Coronary artery (tissue), 2 donors: Measurements from ENCODE around the gene SASH1.

Experiments
- DNase-seq: peaks from one replicate; pipeline ENCODE4 v3.0.0-alpha.2; 2017; ENCODE audit warnings: low spot score
- H3K27ac ChIP-seq, 2 donors: fragments of 200-600 bp; sonication (generic); one replicate each; pipeline ENCODE4 v1.5.1; 2016 to 2019
- H3K4me3 ChIP-seq: fragments of 200-600 bp; sonication (generic); 2 replicates; pipeline ENCODE4 v1.5.1; 2016; ENCODE audit warnings: mild to moderate bottlenecking, moderate library complexity
- TF ChIP-seq, protein P1 (sequence below): fragments of 200-600 bp; sonication (generic); IDR thresholded peaks from one replicate; pipeline ENCODE4 v1.5.1; 2019; ENCODE audit warnings: antibody characterized with exemption

Gene SASH1

DNA sequence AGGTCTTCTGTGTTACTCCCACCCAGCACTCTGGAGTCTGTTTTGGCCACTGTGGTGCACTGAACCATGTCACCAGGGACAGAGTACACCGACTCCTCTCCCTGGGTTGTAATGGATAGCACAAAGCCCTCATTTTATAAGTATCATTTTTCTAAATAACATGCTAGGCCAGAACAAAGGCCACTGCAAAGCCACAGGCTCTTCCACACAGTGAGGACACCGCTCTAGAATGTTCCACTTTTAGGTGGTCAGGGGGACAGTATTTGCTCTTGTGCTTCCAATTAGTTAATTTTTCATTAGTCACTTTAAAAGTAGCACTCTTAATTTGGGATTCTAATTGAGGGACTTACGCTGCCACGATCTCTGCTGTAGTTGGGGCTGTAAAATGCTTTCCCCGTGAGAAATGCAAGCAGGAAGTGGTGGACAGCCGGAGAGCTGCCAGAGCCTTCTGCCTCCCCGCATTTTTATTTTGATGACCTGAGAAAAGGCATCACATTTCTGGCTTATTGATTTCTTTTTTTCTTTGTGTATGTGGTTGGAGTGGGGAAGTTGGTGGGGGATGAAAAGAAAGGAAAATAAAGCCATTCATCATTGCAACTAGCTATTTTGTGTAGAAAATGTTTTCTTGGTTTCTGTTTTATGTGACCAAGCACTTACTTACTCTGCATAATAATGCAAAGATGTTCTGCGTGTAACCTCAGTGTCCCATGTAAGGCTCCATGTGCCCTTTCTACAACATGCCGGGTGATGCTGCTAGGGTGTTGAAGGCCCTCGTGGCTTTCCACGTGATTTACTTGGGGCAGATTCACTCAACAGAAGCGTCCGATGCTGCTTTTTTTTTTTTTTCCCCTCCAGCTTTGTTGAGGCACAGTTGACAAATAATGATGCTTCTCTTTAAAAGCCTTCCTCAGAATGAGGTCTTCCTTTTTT lies 195.9 kb downstream of the SASH1 start:
- TF ChIP-seq, protein P1, sequence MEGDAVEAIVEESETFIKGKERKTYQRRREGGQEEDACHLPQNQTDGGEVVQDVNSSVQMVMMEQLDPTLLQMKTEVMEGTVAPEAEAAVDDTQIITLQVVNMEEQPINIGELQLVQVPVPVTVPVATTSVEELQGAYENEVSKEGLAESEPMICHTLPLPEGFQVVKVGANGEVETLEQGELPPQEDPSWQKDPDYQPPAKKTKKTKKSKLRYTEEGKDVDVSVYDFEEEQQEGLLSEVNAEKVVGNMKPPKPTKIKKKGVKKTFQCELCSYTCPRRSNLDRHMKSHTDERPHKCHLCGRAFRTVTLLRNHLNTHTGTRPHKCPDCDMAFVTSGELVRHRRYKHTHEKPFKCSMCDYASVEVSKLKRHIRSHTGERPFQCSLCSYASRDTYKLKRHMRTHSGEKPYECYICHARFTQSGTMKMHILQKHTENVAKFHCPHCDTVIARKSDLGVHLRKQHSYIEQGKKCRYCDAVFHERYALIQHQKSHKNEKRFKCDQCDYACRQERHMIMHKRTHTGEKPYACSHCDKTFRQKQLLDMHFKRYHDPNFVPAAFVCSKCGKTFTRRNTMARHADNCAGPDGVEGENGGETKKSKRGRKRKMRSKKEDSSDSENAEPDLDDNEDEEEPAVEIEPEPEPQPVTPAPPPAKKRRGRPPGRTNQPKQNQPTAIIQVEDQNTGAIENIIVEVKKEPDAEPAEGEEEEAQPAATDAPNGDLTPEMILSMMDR, result no peak
- peak overlapping the region; percentile 23 for H3K4me3 ChIP-seq
- peak; percentile 38 for DNase-seq
- H3K27ac ChIP-seq, result peak overlapping the region in 1 of 2 donors; percentile 61

DNA sequence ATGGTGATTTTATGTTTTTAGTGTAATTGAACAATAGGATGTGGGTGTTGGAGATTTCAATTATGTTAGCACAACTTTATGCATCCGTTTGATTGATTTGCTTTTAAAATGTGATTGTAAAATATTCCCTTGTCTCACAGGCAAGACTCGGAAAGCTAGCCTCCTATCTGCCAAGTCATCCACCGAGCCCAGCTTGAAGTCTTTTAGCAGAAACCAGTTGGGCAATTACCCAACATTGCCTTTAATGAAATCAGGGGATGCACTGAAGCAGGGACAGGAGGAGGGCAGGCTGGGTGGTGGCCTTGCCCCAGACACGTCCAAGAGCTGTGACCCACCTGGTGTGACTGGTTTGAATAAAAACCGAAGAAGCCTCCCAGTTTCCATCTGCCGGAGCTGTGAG lies 200.9 kb downstream of the SASH1 start:
- H3K4me3 ChIP-seq, result no peak overlapping the region
- no peak overlapping the region for H3K27ac ChIP-seq
- TF ChIP-seq, protein P1, result no peak
- no peak for DNase-seq

DNA sequence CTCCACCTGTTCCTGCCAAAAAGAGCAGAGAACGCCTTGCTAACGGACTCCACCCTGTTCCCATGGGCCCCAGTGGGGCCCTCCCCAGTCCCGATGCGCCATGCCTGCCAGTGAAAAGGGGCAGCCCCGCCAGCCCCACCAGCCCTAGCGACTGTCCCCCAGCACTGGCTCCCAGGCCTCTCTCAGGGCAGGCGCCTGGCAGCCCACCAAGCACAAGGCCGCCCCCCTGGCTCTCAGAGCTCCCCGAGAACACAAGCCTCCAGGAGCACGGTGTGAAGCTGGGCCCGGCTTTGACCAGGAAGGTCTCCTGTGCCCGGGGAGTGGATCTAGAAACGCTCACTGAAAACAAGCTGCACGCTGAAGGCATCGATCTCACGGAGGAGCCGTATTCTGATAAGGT lies 201.8 kb downstream of the SASH1 start:
- Histone ChIP-seq H3K4me3 (no peak overlapping the region), H3K27ac (no peak overlapping the region)
- TF ChIP-seq, protein P1, result no peak
- no peak for DNase-seq

DNA sequence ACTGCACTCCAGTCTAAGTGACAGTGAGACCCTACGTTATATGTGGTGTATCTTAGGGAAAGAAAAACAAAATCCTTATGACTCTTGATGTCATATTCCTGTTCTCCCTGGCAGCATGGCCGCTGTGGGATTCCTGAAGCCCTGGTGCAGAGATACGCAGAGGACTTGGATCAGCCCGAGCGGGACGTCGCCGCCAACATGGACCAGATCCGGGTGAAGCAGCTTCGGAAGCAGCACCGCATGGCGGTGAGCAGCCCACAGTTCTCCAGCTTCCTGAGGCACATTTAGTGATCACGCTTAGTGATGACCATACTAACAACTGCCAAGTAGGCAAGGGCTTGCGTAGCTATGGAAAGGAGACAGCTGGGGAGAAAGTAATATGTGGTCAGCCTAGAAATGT lies 203.3 kb downstream of the SASH1 start:
- TF ChIP-seq, protein P1, result no peak
- no peak overlapping the region for H3K4me3 ChIP-seq
- H3K27ac ChIP-seq, result no peak overlapping the region
- DNase-seq, result no peak

DNA sequence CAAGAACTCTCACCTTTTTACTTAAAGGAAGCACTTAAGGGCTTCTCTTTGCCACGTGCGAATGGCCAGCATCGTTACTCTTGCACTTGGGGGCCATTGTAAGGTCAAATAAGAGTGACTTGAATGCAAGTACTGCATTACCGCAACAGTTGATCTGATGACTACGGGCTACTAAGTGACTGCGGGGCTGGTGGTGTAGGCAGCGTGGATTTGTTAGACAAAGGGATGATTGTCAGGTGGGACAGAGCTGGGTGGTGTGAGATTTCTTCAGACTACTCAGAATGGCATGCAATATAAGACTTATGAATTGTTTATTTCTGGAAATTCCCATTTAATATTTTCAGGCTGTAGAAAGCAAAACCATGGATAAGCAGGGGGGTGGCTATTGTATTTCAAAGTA lies 204.5 kb downstream of the SASH1 start:
- no peak overlapping the region for H3K4me3 ChIP-seq
- no peak overlapping the region for H3K27ac ChIP-seq
- TF ChIP-seq, protein P1, result no peak
- peak; percentile 54 for DNase-seq

DNA sequence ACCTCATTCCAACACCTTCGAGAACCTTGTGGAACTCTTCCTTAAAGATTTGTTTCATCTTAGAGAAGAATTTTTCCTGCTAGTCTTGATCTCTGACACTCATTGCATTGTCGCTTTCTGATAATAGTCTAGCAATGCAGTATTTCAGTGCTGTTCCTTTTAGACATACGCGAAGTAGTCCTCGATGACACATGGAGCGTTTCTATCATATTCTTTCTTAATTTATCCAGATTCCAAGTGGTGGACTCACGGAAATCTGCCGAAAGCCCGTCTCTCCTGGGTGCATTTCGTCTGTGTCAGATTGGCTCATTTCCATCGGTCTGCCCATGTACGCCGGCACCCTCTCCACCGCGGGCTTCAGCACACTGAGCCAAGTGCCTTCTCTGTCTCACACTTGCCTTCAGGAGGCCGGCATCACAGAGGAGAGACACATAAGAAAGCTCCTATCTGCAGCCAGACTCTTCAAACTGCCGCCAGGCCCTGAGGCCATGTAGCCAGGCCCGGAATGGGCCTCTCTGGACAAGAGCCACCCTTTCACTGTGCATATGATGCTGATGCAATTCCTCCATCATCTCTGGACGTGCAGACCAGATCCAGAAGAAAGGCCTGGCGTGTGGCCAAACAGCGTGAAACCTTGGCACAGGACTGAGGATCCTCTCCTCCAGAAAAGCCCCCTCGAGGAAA lies 205.6 kb downstream of the SASH1 start:
- peak; percentile 59 for DNase-seq
- TF ChIP-seq, protein P1, result no peak
- peak overlapping the region in 1 of 2 donors; percentile 35 for H3K27ac ChIP-seq
- no peak overlapping the region for H3K4me3 ChIP-seq
